Right renal pelvis (tissue), 4 donors: Measurements from ENCODE around the gene MBOAT2. TPM values are rescaled to one million over a fixed set of nuclear protein-coding genes. Genes with fewer than 3 reads are reported as not detected.
"Not testable (repeated sequence)": the region's sequence is repeated elsewhere in the genome, so short reads cannot be mapped to it uniquely, and the experiment has no call there.

Source experiments
- DNase-seq, 4 donors: peaks; one replicate each; pipeline ENCODE4 v3.0.0-alpha.2; 2013; ENCODE audit warnings: low read depth in 4 of 4, low spot score in 3 of 4, missing footprints in 1 of 4
- polyA plus RNA-seq, 4 donors: library from polyadenylated mRNA; unstranded; fragments of 120-200 nt; gene quantifications; one replicate each; pipeline ENCODE4 v1.2.1, GENCODE V29; 2013; ENCODE audit not compliant: insufficient read length in 4 of 4

The MBOAT2 gene, protein sequence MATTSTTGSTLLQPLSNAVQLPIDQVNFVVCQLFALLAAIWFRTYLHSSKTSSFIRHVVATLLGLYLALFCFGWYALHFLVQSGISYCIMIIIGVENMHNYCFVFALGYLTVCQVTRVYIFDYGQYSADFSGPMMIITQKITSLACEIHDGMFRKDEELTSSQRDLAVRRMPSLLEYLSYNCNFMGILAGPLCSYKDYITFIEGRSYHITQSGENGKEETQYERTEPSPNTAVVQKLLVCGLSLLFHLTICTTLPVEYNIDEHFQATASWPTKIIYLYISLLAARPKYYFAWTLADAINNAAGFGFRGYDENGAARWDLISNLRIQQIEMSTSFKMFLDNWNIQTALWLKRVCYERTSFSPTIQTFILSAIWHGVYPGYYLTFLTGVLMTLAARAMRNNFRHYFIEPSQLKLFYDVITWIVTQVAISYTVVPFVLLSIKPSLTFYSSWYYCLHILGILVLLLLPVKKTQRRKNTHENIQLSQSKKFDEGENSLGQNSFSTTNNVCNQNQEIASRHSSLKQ
- polyA plus RNA-seq: 10 to 100 TPM; 54.8 to 70.2 (median 65.4) TPM

DNA sequence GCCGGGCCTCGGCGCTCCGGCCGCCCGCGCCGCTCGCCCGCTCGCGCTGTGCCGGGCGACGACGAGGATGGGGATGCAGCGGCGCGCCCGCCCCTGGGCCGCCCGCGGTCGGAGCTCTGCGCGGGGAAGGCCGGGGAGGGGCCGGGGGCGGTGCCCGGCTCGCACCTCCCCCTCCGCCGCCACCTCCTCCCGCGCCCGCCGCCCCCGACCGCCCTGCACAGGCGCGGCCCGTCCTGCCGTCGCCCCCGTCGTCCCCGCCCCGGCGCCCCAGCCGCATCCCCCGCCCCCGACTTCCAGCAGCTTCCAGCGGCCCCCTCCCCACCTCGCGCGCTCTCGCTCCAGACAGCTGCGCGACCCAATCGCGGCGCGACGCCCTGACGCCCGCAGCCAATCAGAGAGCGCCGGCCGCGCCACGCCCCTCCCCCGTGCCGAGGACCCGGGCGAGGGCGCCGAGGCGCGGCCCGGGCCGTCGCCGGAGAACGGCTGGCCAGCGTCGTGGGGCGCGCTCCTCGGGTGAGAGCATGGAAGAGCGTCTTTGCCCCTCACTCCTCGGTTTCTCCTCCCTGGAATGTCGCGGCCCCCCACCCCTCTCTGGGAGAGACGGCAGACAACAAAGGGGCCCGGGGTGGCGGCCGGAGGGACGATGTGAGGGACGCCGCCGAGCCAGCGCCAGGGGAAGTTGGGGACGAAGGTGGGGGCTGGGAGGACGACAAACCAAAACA lies at the start of gene MBOAT2:
Gene MBOAT2, minus strand, starts transcription at position 69 of the 722 bp plus-strand sequence. CDS start 70 bp downstream, outside the sequence.
- peak; percentile 87 to 90 (median 88) for DNase-seq

DNA sequence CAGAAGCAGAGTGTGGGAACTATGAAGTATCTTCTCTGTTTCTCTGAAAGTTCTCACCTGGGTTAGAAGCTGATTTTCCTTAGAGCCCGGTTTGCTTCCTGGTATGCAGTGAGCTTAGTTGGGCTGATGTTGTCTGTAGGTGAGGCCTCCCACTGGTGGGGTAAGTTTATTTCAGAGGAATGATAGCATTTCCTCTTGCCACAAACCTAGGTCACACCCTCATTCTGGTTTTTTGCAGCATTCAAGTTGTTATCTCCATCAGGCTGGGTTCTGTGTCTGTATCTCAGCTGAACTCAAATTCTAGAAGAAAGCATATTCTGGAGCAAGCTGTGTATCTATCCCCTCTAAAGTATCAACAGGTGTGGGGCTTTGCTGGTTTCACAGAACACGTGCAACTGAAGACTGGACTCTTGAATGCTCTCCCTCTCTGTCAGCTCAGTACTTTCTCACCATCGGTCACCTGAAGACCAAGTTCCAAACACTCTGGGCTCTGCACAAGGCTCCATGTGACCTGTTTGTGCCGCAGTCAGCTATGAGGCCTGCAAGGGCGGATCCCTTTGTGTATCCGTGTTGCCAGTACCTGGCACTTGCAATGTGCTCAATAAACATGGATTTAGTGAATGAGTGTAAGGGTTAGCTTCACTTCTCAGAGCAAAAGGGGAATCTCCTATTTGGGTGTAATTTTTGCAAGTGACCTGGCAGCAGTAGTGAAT lies 49.5 kb upstream of the MBOAT2 start:
- DNase-seq: no peak

DNA sequence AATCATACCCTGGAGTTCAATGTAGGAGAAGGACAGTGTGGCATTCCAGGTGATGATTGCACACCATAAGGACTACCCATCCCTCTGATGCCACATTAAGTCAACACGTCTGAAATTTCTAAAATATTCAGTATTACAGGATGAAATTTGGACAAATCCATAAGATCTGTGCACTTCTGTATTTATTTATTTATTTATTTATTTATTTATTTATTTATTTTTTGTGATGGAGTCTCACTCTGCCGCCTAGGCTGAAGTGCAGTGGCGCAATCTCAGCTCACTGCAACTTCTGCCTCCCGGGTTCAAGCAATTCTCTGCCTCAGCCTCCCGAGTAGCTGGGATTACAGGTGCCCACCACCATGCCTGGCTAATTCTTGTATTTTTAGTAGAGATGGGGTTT lies 48.0 kb upstream of the MBOAT2 start:
- not testable (repeated sequence) for DNase-seq

DNA sequence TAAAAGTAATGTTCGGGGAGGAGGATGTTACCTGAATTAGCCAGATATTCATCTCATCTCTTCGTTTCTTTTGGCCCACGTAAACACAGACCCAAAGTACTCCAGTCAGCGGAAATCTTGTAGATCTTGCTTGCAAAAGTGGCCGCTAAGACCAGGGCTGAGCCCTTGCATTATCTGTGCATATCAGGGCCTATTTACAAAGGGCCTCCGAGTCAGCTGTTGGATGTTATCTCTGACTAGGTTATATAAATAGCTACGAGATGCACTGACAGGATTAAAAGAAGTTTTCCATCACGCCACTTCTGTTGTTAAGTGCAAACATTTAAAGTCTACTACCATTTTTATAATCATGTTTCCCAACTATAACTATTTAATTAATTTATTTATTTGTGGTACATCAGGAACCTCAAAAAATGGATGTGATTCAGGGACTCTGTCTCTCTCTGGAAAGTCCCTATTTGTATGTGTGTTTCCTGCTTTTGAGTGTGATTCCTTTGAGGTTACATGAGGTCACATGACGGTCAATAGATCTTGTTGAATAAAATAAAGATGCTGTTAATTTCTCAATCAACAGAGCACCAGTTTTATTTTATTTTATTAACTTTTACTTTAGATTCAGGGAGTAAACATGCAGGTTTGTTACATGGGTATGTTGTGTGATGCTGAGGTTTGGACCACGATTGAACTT lies 46.8 kb upstream of the MBOAT2 start:
- DNase-seq: no peak

DNA sequence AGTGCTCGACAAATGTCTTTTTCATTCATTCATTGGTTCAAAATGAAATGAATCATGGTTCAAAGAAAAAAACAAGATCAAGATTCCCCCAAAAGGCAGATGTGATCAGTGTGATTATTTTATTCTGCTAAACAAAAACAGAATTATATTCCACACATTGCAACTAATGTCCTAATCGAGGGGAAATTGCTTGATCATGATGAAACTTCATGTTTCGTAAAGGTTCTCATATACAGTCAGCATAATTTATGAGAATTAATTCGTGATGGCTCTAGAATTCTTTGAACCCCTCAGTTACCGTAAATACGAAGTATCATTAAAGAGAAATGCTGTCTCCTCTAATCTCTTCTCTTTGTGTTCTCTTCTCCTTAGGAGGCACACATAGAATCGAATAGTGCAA lies 42.1 kb upstream of the MBOAT2 start:
- DNase-seq: no peak

DNA sequence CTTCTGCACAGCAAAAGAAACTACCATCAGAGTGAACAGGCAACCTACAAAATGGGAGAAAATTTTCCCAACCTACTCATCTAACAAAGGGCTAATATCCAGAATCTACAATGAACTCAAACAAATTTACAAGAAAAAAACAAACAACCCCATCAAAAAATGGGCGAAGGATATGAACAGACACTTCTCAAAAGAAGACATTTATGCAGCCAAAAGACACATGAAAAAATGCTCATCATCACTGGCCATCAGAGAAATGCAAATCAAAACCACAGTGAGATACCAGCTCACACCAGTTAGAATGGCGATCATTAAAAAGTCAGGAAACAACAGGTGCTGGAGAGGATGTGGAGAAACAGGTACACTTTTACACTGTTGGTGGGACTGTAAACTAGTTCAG lies 40.0 kb upstream of the MBOAT2 start:
- not testable (repeated sequence) for DNase-seq

DNA sequence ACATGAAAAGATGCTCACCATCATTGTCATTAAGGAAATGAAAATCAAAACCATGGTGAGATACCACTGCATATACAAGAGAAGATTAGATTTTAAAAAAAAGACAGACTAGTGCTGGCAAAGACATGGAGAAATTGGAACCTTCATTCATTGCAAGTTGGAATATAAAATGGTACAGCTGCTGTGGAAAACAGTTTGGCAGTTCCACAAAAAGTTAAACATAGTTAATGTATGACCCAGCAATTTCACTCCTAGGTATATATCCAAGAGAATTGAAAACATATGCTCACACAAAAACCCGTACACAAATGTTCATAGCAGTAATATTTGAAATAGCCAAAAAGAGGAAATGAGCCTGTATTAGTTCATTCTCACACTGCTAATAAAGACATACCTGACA lies 33.7 kb upstream of the MBOAT2 start:
- DNase-seq: no peak

DNA sequence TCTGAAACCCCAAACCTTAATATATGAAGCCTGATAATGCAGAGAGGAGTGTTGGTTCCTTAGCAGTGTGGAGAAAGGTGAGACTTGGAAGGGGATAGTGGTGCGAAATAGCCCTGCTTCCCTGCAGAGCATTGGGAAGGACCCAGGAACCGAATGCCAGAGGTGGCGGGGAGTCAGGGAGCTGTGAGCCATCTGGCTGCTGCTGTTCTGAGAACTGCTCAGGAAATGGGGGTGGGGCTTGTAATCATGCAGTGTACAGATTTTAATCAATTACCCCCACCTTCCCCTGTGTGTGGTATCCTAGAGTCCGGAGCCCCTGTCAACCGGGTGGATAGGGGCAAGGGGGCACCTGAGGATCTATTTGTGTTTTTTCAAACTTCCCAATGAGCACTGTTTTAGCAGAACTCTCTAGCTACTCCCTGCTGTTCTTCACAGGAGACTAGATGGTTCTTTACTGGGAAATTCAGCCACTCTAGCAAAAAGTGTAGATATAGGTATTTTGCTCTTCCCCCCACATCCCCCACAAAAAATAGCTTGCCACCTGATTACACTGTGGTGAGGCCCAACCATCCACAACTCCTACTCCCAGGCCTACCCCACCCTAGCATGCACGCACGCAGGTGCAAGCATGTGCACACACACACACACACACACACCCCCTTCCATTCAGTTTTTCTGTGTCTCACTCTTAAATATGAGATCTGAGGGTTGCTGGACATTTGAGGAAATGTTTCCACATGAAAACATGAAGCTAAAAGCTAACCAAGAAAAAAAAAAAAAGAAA lies 30.1 kb upstream of the MBOAT2 start:
- no peak for DNase-seq

DNA sequence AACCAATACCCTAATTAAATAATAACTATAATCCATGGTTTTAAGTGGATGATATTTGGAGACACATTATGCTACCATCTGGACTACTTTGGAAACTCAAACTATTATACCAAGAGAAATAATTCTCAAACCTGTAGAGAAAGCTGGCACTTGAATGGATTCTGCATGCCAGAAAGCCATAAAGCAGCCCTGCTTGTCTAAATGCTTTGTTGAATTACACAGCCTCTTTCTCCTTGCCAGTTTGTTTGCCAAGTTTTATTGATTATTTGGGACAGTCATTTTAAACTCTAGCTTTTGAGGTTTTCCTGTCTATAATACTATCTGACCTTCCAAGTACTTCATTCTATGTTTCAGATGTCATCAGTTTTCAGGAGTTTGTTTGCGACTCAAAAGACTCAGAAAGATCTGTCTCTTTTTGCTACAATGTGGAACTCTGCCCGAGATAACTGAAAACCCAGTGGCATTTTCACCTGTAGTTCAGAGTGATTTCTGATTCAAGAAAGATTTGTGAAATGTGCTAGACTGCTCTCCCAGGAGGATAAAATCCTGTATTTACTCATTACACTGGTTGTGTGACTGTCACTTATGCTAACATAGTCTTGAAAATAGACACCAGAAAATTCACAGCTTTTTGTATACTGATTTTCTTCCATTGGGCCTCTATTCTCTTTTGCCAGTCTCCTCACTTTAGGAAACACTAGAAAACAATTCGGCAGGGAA lies 29.2 kb upstream of the MBOAT2 start:
- no peak for DNase-seq

DNA sequence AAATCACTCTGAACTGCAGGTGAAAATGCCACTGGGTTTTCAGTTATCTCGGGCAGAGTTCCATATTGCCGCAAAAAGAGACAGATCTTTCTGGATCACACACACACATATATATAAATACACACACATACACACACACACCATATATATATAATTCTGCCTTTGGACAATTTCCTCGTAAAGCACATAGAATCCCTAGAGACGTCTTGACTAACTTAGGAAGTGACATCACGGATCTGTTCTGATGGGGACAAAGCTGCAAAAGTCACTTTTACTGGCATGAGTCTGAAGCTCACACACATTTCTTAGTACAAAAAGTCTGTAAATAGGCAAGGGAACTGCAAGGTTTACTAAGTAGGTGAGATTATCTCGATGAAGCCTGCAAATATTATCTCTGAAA lies 28.6 kb upstream of the MBOAT2 start:
- no peak for DNase-seq

DNA sequence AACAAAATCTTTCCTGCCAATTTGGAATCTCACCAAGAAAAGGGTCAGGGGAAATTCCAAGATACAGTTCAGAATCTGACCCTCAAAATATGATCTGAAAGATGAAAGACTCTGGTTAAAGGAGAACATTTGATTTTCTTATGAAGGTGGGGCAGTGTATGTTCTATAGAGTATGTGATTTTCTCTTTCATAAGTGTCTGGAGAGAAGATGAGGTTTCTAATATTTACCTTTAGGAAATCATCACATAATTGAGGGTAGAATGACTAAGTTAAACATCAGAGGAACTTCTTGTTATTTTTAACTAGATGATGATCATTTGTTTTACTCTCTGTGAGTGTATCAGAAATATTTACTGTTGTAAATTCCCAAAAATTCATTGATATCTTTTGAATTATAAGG lies 27.8 kb upstream of the MBOAT2 start:
- no peak for DNase-seq

DNA sequence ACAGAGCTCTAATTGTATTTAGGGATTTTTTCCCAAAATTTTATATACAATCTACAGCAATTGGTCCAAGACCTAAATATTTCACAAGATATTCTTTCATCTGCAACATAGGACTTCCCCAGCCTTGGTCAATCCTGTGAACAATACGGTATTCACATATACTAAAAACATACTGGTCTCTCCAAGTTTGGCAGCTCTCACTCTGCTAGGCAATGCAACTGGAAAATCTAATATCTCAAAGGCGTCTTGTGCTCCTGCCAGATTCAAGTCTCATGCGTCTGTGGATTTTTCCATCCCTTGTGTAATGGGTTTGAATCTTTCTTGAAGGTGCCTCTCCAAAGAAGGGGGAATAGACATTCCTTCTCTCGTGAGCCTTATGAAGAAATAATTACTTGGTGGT lies 27.4 kb upstream of the MBOAT2 start:
- no peak for DNase-seq

DNA sequence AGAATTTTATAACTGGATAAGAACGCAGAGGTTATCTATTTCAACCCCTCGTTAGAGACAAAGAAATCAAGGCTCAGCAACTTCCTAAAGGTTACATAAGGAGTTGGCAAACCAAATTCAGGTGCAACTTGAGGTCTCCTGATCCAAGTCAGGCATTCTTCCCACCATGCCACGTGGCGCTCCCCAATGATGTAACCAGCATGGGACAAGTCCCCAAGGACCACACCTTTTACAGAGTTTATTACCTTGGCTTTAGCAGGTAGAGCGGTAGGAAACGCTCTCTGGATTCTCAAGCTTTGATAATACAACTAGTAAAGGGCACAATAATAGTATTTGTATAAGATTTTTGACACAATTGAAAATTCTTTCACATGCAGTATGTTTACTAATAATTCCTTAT lies 26.7 kb upstream of the MBOAT2 start:
- DNase-seq: no peak

DNA sequence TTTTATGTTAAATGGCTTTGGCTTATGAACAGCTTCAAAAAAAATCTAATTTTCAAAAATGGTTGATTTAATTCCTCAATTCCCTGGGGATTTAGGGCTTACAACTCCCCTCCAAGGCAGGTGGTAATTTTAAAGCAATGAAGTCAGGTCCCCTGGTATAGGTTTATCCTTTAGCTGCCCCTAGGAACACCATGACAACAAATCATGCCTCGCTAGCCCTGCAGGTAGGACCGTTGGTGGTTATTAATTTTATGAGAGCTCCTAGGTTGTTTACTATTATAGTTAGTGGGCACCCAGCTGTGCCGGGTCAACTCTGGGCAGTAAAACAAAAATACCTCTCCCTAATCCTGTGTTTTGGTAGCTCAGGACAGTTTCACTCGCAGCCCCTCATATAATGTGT lies 26.2 kb upstream of the MBOAT2 start:
- DNase-seq: no peak

DNA sequence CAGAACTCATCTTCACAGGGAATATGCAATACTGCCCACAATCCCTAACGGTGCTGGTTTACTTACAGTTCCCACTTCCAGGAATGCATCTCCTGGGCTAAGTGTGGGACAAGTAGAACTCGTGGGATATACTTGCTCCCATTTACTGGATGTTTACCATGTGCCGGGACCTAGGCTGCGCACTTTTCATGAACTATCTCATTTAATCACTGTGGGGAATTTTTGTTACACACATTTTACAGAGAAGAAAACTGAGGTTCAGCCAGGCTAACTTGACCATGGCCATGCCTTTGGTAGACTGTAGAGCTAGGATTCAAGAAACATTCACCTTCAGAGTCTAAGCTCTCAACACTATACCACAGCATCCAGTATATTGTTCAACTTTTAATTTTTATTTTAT lies 24.4 kb upstream of the MBOAT2 start:
- no peak for DNase-seq

DNA sequence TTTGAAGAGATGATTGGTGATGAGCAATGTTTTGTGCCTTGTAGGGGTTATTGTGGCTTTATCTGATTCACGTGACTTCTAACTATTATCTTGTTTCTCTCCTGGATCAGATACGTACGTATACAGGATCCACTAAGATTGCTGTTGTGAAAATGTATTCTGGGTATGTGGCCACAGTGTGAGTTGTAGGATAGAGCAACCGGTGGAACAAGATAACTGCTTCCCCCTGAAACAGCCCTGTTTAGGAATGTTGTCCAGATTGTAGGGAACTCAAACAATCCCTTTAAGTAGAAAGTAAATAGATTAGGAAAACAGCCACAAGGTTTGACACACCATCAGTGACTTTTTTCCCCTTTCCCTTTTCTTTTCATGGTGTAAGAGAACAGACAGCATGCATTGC lies 22.3 kb upstream of the MBOAT2 start:
- no peak for DNase-seq

DNA sequence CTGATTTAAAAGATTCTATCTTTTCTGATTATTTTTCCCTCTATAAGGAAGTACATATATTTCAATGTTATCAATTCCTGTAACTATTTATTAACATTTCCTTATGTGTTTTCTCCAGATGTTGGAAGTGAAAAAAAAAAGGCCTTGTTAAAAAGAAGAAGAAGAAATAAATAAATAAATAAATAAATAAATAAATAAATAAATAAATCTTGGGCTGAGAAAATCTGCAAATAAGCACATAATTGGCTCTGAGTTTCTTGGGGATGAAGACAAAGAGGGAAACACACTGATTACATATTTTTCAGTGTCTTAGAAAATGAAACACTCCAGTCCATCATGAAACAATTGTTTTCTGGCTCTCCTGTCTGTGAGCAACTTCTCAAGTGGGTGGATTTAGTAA lies 21.1 kb upstream of the MBOAT2 start:
- no peak for DNase-seq

DNA sequence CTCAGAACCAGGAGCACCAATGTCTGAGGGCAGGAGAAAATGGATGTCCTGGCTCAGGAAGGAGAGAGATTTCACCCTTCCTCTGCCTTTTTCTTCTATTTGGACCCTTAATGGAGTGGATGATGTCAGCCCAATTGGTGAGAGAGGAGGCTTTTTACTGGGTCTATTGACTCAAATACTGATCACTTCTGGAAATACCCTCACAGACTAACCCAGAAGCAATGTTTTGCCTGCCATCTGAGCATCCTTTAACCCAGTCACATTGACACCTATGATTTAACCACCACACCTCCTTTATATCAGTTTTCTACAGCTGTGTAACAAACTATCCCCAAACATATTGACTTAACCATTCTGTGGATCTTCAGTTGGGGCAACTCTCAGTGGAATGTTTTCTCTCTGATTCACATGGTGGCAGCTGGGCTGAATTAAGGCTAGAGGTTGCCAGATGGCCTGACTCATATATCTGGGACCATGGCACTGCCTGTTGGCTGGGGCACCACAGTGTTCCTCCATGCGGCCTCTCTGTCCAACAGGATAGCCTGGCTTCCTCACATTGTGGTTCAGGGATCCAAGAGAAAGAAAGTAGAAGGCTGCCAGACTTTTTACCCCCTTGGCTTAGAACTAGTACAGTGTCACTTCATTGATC lies 18.2 kb upstream of the MBOAT2 start:
- DNase-seq: no peak

DNA sequence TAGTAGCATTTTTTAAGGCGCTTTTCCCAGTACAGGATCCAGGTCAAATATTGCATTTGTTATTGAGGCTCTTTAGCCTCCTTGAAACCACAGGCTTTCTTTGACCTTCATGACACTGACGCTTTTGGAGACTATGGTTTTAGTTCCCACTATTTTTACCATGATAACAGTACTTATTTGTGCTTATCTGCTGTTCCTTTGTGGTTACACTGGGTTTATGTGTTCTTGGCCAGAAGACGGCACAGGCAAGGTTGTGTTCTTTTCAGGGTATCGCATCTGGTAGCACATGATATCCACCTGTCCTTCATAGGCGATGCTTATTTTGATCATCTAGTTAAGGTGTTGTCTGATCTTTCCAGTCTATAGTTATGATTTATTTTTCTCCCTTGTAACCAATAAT lies 16.8 kb upstream of the MBOAT2 start:
- no peak for DNase-seq
